ENCODE data around the gene OSBPL3.

The OSBPL3 gene

GRCh38 chr7:24958399-24958798, 21.6 kb downstream of the OSBPL3 start:
- no peak for DNase-seq
- Histone ChIP-seq H3K27me3 (replicated peaks) (no peaks in the 10 kb centered on the region), H3K36me3 (replicated peaks) (no peaks in the 10 kb centered on the region), H3K4me3 (ENCODE audit: low read depth, low read length) (no peak overlapping the region), H3K27ac (no peak overlapping the region)
- in situ Hi-C loops (cut with HindIII; ENCODE audit: low pct_ligation_motif_present, low sequenced_read_pairs): no loop called here
- no peak for TF ChIP-seq CTCF (IDR thresholded peaks at IDR 0.05; ENCODE audit: low read depth, low read length, missing control alignments)

DNA sequence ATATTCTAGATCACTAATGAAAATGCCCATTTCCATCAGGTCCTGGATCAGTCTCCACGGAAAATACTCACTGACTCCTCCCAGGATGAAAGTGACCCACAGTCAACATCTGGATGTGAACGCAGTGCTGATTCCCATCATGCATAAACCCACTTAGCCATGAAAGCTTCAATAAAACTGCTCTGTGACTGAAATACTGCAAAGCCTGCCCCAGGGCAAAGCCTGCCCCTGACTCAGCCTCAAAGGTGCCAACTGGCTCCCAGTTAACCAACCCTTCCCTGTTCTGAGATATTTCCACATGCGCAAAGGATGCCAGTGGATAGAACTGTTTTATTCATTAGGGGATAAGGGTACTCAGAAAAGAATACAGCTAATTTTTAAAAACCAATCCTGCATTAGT, 24.0 kb downstream of the OSBPL3 start:
- Histone ChIP-seq H3K4me3 (ENCODE audit: low read depth, low read length) (no peak overlapping the region), H3K27ac (no peak overlapping the region), H3K27me3 (replicated peaks) (no peaks in the 10 kb centered on the region), H3K36me3 (replicated peaks) (no peaks in the 10 kb centered on the region)
- in situ Hi-C loops (cut with HindIII; ENCODE audit: low pct_ligation_motif_present, low sequenced_read_pairs): no loop called here
- TF ChIP-seq CTCF (IDR thresholded peaks at IDR 0.05; ENCODE audit: low read depth, low read length, missing control alignments): no peak
- DNase-seq: no peak

- DNase-seq: no peak
- no peak for TF ChIP-seq CTCF (IDR thresholded peaks at IDR 0.05; ENCODE audit: low read depth, low read length, missing control alignments)
- H3K36me3 ChIP-seq (replicated peaks): no peaks in the 10 kb centered on the region
These were observed 24.7 kb downstream of the OSBPL3 start for GRCh38 chr7:24955313-24955712.

DNA sequence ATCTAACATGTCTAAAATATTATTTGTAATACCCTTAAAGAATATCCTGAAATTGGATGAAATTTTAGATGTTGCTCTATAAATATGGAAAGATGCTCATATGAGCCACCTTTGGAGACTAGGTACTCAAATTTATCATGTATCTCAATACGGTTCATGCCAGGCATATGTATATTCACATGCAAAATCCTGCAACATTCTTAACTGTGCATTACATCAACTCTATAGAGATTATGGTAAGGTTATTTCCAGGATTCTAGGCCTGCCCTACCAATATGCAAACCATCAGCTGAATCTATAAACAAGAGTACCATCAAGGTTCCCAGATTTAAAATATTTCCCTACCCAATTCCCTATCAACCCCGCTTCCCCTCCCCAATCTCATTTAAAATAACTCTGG, 27.5 kb downstream of the OSBPL3 start:
- no peaks in the 10 kb centered on the region for H3K36me3 ChIP-seq (replicated peaks)
- in situ Hi-C loops (cut with HindIII; ENCODE audit: low pct_ligation_motif_present, low sequenced_read_pairs): no loop called here
- no peak for TF ChIP-seq CTCF (IDR thresholded peaks at IDR 0.05; ENCODE audit: low read depth, low read length, missing control alignments)
- no peaks in the 10 kb centered on the region for H3K27me3 ChIP-seq (replicated peaks)
- no peak for DNase-seq
- no peak overlapping the region for H3K4me3 ChIP-seq (ENCODE audit: low read depth, low read length)
- H3K27ac ChIP-seq: no peak overlapping the region

More at GRCh38 chr7:24955313-24955712, 24.7 kb downstream of the OSBPL3 start:
- Histone ChIP-seq H3K27me3 (replicated peaks) (no peaks in the 10 kb centered on the region), H3K27ac (no peak overlapping the region), H3K4me3 (ENCODE audit: low read depth, low read length) (no peak overlapping the region)
- in situ Hi-C loops (cut with HindIII; ENCODE audit: low pct_ligation_motif_present, low sequenced_read_pairs): no loop called here

GRCh38 chr7:24951441-24951980, 28.5 kb downstream of the OSBPL3 start:
- in situ Hi-C loops (cut with HindIII; ENCODE audit: low pct_ligation_motif_present, low sequenced_read_pairs): no loop called here
- no peaks in the 10 kb centered on the region for H3K36me3 ChIP-seq (replicated peaks)
- DNase-seq: no peak
- TF ChIP-seq CTCF (IDR thresholded peaks at IDR 0.05; ENCODE audit: low read depth, low read length, missing control alignments): no peak
- H3K27ac ChIP-seq: no peak overlapping the region
- no peaks in the 10 kb centered on the region for H3K27me3 ChIP-seq (replicated peaks)
- no peak overlapping the region for H3K4me3 ChIP-seq (ENCODE audit: low read depth, low read length)

DNA sequence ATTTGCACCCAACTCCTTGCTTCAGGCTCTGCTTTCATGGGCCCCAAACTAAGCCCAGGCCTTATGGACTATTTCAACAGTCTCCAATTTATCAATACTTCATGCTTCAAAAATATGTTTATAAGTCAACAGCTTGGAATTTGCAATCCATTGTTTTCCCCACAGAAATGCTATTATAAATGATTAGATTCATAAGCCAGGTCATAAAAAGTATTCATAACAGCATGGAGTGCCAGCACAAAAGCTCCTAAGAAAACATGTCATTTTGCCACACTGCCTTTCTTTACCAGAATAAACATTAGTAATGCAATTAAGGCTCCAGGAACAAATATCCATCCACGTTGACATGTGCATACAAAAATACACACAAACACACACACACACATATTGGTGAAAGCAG, 30.1 kb downstream of the OSBPL3 start:
- no peak overlapping the region for H3K27ac ChIP-seq
- no peak for TF ChIP-seq CTCF (IDR thresholded peaks at IDR 0.05; ENCODE audit: low read depth, low read length, missing control alignments)
- H3K36me3 ChIP-seq (replicated peaks): no peaks in the 10 kb centered on the region
- no peaks in the 10 kb centered on the region for H3K27me3 ChIP-seq (replicated peaks)
- no peak overlapping the region for H3K4me3 ChIP-seq (ENCODE audit: low read depth, low read length)
- in situ Hi-C loops (cut with HindIII; ENCODE audit: low pct_ligation_motif_present, low sequenced_read_pairs): no loop called here
- no peak for DNase-seq

Data from brain microvascular endothelial cell (primary cell).